H1 (cell line): ENCODE data around the gene RPRD2. TPM values are rescaled to one million over a fixed set of nuclear protein-coding genes. Genes with fewer than 3 reads are reported as not detected.

ENCODE experiments used
- BRCA1 ChIP-seq: IDR thresholded peaks from 2 replicates; pipeline ENCODE4 v1.6.1; 2012; ENCODE audit warnings: low read depth, low read length, improper control_type of control experiment
- CBX8 ChIP-seq: fragments of 300-800, 300-1000 bp; sonication (generic); IDR thresholded peaks from 2 replicates; pipeline ENCODE4 v1.7.1; 2016; ENCODE audit warnings: low read depth, low read length, borderline replicate concordance
- CHD2 ChIP-seq: IDR thresholded peaks from 2 replicates; pipeline ENCODE4 v1.6.1; 2012; ENCODE audit warnings: low read length, improper control_type of control experiment
- GABPA ChIP-seq: IDR thresholded peaks from 2 replicates; pipeline ENCODE4 v1.6.1; 2011; ENCODE audit warnings: mild to moderate bottlenecking, low read length, moderate library complexity, borderline replicate concordance; ENCODE audit not compliant: insufficient read depth
- POLR2AphosphoS5 ChIP-seq: IDR thresholded peaks from 2 replicates; pipeline ENCODE4 v1.6.1; 2011; ENCODE audit warnings: low read depth, low read length
- RXRA ChIP-seq: IDR thresholded peaks from 2 replicates; pipeline ENCODE4 v1.6.1; 2011; ENCODE audit warnings: low read depth, mild to moderate bottlenecking, low read length, moderate library complexity; ENCODE audit not compliant: insufficient read depth
- polyA plus RNA-seq, 7 experiments: library from polyadenylated mRNA; depleted of rRNA in 3 of 7; stranded (reverse) in 5 of 7; unstranded in 2 of 7; fragments of >200 nt in 5 of 7; fragments of 200-250 nt in 2 of 7; gene quantifications; 1 replicate in 5 of 7; 2 replicates in 1 of 7; 4 replicates in 1 of 7; pipeline versions ENCODE4 v1.2.1 to v1.2.3, GENCODE V29; 2011 to 2013; ENCODE audit warnings: missing spikeins in 2 of 7, mixed read lengths in 2 of 7
- total RNA-seq: library from RNA; stranded (reverse); fragmentation: NEBNext Ultra II Directional; extraction: Animal tissue kit (Norgen Biotek cat#: 25700); gene quantifications from 2 replicates; pipeline ENCODE4 v1.2.1, GENCODE V29; 2021
- TF ChIP-seq, protein P1 (sequence below), 3 experiments: IDR thresholded peaks; 1 replicate in 2 of 3; 2 replicates in 1 of 3; pipeline versions ENCODE4 v1.5.1 to v1.6.1; 2011; ENCODE audit warnings: low read length in 3 of 3, mild to moderate bottlenecking in 3 of 3, inconsistent platforms in 2 of 3, low read depth in 1 of 3, moderate library complexity in 1 of 3; ENCODE audit not compliant: insufficient read depth in 1 of 3; ENCODE audit errors: control extremely low read depth in 1 of 3

Gene RPRD2
- total and polyA plus RNA-seq, 2 of the 8 experiments (the other 6 are each of a cell fraction or from before 2014, with no cell fraction given): 14.4 to 32.4 TPM

DNA sequence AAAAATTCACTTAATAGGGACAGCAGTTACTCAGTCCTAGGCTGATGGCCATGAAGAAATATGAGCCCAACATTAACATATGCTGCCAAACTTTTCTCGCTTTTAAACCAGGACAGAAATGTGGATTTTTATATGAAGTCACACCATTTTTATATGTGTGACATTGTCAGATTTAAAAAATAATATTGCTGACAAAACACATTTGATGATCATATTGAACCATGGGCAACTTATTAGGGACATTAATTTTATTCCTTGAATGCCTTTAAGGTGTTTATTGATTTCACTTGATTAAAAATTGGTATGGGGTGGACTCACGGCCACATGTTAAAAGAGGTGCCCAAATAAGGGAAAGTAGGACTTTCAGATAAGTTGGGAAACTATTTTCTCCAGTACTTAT lies 58.6 kb downstream of the RPRD2 start (continued):
- TF ChIP-seq GABPA (no peak), CBX8 (no peak), BRCA1 (no peak), RXRA (no peak), POLR2AphosphoS5 (no peak), CHD2 (no peak)
- TF ChIP-seq, protein P1, sequence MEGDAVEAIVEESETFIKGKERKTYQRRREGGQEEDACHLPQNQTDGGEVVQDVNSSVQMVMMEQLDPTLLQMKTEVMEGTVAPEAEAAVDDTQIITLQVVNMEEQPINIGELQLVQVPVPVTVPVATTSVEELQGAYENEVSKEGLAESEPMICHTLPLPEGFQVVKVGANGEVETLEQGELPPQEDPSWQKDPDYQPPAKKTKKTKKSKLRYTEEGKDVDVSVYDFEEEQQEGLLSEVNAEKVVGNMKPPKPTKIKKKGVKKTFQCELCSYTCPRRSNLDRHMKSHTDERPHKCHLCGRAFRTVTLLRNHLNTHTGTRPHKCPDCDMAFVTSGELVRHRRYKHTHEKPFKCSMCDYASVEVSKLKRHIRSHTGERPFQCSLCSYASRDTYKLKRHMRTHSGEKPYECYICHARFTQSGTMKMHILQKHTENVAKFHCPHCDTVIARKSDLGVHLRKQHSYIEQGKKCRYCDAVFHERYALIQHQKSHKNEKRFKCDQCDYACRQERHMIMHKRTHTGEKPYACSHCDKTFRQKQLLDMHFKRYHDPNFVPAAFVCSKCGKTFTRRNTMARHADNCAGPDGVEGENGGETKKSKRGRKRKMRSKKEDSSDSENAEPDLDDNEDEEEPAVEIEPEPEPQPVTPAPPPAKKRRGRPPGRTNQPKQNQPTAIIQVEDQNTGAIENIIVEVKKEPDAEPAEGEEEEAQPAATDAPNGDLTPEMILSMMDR (IDR thresholded peaks at IDR 0.05; ENCODE audit: control extremely low read depth in 1 of 3, insufficient read depth in 1 of 3, low read depth in 1 of 3, low read length in 3 of 3): no peak
- TF ChIP-seq, all 59 proteins: peak for 0
